ENCODE results near the gene VILL.

VILL gene

GRCh38 chr3:38022896-38023709, 32.5 kb downstream of the VILL start:
- no peaks in the 10 kb centered on the region for H3K9me2 ChIP-seq (ENCODE audit: low read depth, low read length)
- peak overlapping the region; percentile 73 for H3K4me2 ChIP-seq (ENCODE audit: low read length)
- no peak overlapping the region for H2AFZ ChIP-seq (ENCODE audit: low read length)
- H3K27ac ChIP-seq (ENCODE audit: low read depth, low read length, poor library complexity, severe bottlenecking) = no peak overlapping the region
- no peaks in the 10 kb centered on the region for H3K36me3 ChIP-seq (ENCODE audit: insufficient read depth, low read length)
- H3K79me2 ChIP-seq (ENCODE audit: insufficient read depth, low read length) = no peaks in the 10 kb centered on the region
- H4K20me1 ChIP-seq (ENCODE audit: insufficient read depth, low read length) = no peaks in the 10 kb centered on the region
- H3K9ac ChIP-seq (ENCODE audit: low read length) = no peak overlapping the region; the same call in 1 of the 2 replicates
- H3K4me3 ChIP-seq (ENCODE audit: low read depth, low read length, poor library complexity, severe bottlenecking) = peak overlapping the region; percentile 62
- H3K4me1 ChIP-seq (ENCODE audit: insufficient read depth, low read length, severe bottlenecking) = peaks cover 20% of the 10 kb centered on the region
- no peaks in the 10 kb centered on the region for H3K9me3 ChIP-seq (ENCODE audit: low read length)
- no peaks in the 10 kb centered on the region for H3K27me3 ChIP-seq (ENCODE audit: insufficient read depth, low read length)
- no peaks in the 10 kb centered on the region for H3F3A ChIP-seq (ENCODE audit: insufficient read depth, low read length)
- TF ChIP-seq EZH2 (IDR thresholded peaks at IDR 0.05; ENCODE audit: borderline replicate concordance, low read length) = no peak
- TF ChIP-seq, protein P1, sequence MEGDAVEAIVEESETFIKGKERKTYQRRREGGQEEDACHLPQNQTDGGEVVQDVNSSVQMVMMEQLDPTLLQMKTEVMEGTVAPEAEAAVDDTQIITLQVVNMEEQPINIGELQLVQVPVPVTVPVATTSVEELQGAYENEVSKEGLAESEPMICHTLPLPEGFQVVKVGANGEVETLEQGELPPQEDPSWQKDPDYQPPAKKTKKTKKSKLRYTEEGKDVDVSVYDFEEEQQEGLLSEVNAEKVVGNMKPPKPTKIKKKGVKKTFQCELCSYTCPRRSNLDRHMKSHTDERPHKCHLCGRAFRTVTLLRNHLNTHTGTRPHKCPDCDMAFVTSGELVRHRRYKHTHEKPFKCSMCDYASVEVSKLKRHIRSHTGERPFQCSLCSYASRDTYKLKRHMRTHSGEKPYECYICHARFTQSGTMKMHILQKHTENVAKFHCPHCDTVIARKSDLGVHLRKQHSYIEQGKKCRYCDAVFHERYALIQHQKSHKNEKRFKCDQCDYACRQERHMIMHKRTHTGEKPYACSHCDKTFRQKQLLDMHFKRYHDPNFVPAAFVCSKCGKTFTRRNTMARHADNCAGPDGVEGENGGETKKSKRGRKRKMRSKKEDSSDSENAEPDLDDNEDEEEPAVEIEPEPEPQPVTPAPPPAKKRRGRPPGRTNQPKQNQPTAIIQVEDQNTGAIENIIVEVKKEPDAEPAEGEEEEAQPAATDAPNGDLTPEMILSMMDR (IDR thresholded peaks at IDR 0.05; ENCODE audit: low read length) = no peak

DNA sequence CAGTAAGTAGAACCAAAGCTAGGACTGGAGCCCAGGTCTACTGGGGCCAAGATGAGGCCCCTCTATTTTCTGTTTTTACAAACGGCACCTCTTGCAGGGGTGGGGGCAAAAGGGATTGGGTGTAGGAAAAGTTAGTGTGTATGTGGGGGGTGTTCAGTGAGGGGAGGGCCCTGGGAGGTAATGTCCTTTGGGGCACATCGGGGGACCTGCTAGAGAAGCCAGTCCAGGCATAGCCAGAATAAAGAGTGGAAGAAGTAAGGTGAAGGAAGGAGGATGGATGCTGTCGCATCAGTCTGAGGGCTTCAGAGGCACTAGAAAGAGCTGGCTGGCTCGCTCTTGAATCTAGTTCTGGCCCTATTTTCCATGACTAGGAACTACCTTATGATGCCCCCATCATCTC, 36.3 kb downstream of the VILL start:
- H3K9me2 ChIP-seq (ENCODE audit: low read depth, low read length) = no peaks in the 10 kb centered on the region
- H3K79me2 ChIP-seq (ENCODE audit: insufficient read depth, low read length) = no peaks in the 10 kb centered on the region
- no peaks in the 10 kb centered on the region for H4K20me1 ChIP-seq (ENCODE audit: insufficient read depth, low read length)
- no peaks in the 10 kb centered on the region for H3K9me3 ChIP-seq (ENCODE audit: low read length)
- H3K36me3 ChIP-seq (ENCODE audit: insufficient read depth, low read length) = no peaks in the 10 kb centered on the region
- TF ChIP-seq EZH2 (IDR thresholded peaks at IDR 0.05; ENCODE audit: borderline replicate concordance, low read length) = no peak
- TF ChIP-seq, protein P1 (IDR thresholded peaks at IDR 0.05; ENCODE audit: low read length) = no peak
- no peaks in the 10 kb centered on the region for H3F3A ChIP-seq (ENCODE audit: insufficient read depth, low read length)
- peaks cover 20% of the 10 kb centered on the region for H3K4me1 ChIP-seq (ENCODE audit: insufficient read depth, low read length, severe bottlenecking)
- no peak overlapping the region for H3K4me3 ChIP-seq (ENCODE audit: low read depth, low read length, poor library complexity, severe bottlenecking)
- H2AFZ ChIP-seq (ENCODE audit: low read length) = no peak overlapping the region
- H3K27me3 ChIP-seq (ENCODE audit: insufficient read depth, low read length) = peaks cover 8% of the 10 kb centered on the region
- no peak overlapping the region for H3K9ac ChIP-seq (ENCODE audit: low read length)
- no peak overlapping the region for H3K27ac ChIP-seq (ENCODE audit: low read depth, low read length, poor library complexity, severe bottlenecking)
- no peak overlapping the region for H3K4me2 ChIP-seq (ENCODE audit: low read length)

DNA sequence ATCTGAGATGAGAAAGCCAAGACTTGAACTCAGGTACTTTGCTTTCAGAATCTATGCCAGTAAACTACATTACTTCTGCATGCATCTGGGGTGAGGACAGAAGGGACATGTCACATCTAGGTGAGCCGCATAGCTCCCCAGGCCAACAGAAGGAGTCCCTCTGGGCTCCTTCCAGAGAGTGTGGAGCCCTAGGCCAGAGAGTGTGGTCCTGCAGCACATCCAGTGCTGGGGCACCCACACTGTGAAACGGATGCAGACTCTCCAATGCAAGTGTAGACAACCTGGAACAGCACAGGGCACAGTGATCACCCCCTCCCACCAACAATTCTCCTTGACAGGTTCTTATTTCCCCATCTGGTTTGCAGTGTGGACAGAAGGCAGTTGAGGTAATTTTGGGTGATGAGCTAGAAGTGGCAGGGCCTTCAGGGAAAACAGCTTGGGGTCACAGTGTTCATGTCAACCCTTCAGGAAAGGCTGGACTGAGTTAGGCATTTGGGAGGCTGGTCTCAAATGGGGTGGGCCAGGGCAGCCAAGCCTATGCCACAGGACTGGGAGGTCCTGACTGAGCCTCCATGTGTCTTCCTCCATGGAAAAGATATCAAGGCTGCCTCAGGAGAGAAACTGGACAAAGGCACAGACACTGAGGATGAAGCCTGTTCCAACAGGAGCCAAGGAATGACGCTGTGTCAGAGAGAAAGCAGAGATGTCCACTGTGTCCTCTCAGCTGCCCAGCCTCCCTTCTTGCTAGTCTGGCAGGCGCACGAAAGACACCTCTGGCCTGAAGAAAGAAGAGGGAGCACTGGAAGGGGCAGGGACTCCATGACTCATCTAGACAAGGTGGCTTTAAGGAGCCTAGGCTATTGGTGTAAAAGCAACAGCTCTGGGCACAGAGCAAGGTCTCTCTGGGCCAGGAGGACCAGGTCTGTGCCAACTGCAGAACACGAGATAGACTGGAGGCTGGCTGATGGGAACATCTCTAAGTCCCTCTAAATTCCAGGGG, 37.2 kb downstream of the VILL start:
- Histone ChIP-seq H3K27me3 (ENCODE audit: insufficient read depth, low read length) (peaks cover 8% of the 10 kb centered on the region), H3K9ac (ENCODE audit: low read length) (no peak overlapping the region), H3K9me3 (ENCODE audit: low read length) (no peaks in the 10 kb centered on the region), H3K79me2 (ENCODE audit: insufficient read depth, low read length) (no peaks in the 10 kb centered on the region), H3K36me3 (ENCODE audit: insufficient read depth, low read length) (no peaks in the 10 kb centered on the region), H2AFZ (ENCODE audit: low read length) (no peak overlapping the region), H4K20me1 (ENCODE audit: insufficient read depth, low read length) (no peaks in the 10 kb centered on the region), H3K4me2 (ENCODE audit: low read length) (no peak overlapping the region), H3K4me1 (ENCODE audit: insufficient read depth, low read length, severe bottlenecking) (peaks cover 20% of the 10 kb centered on the region), H3K4me3 (ENCODE audit: low read depth, low read length, poor library complexity, severe bottlenecking) (no peak overlapping the region), H3F3A (ENCODE audit: insufficient read depth, low read length) (no peaks in the 10 kb centered on the region), H3K9me2 (ENCODE audit: low read depth, low read length) (no peaks in the 10 kb centered on the region), H3K27ac (ENCODE audit: low read depth, low read length, poor library complexity, severe bottlenecking) (no peak overlapping the region)
- TF ChIP-seq EZH2 (IDR thresholded peaks at IDR 0.05; ENCODE audit: borderline replicate concordance, low read length) = no peak
- TF ChIP-seq, protein P1 (IDR thresholded peaks at IDR 0.05; ENCODE audit: low read length) = no peak

Measured in OCI-LY1 (cell line).